Liver (tissue), 9 donors: ENCODE results near the gene TBC1D4. TPM values are rescaled to one million over a fixed set of nuclear protein-coding genes. Genes with fewer than 3 reads are reported as not detected.
"Not testable (repeated sequence)": the region's sequence is repeated elsewhere in the genome, so short reads cannot be mapped to it uniquely, and the experiment has no call there.

ENCODE experiments used
- DNase-seq: peaks from one replicate; pipeline ENCODE4 v3.0.0-alpha.2; 2017; ENCODE audit warnings: low spot score
- H3K27ac ChIP-seq, 2 donors: one replicate each; pipeline ENCODE4 v1.7.0; 2013; ENCODE audit warnings: inconsistent platforms in 2 of 2, low read length in 2 of 2, control low read depth in 1 of 2, low read depth in 1 of 2, mild to moderate bottlenecking in 1 of 2
- H3K27me3 ChIP-seq, 4 donors: one replicate each; pipeline versions ENCODE4 v1.6.1 to v1.7.0; 2013; ENCODE audit warnings: low read length in 3 of 4, inconsistent platforms in 1 of 4, mild to moderate bottlenecking in 1 of 4, moderate library complexity in 1 of 4; ENCODE audit not compliant: control insufficient read depth in 4 of 4, insufficient read depth in 4 of 4
- H3K36me3 ChIP-seq, 4 donors: one replicate each; pipeline versions ENCODE4 v1.6.1 to v1.7.0; 2013; ENCODE audit warnings: low read length in 3 of 4, mild to moderate bottlenecking in 3 of 4, low read depth in 1 of 4, moderate library complexity in 1 of 4; ENCODE audit not compliant: control insufficient read depth in 4 of 4, insufficient read depth in 3 of 4
- H3K4me1 ChIP-seq, 4 donors: one replicate each; pipeline versions ENCODE4 v1.6.1 to v1.7.0; 2013; ENCODE audit warnings: low read length in 3 of 4, mild to moderate bottlenecking in 3 of 4, moderate library complexity in 1 of 4; ENCODE audit not compliant: control insufficient read depth in 4 of 4, insufficient read depth in 4 of 4
- H3K4me3 ChIP-seq, 3 donors: one replicate each; pipeline versions ENCODE4 v1.6.1 to v1.7.0; 2013; ENCODE audit warnings: low read length in 3 of 3, control low read depth in 1 of 3, low read depth in 1 of 3, mild to moderate bottlenecking in 1 of 3
- H3K9ac ChIP-seq, 2 donors: one replicate each; pipeline ENCODE4 v1.7.0; 2013; ENCODE audit warnings: low read length in 2 of 2, mild to moderate bottlenecking in 2 of 2, moderate library complexity in 2 of 2, control low read depth in 1 of 2, low read depth in 1 of 2
- H3K9me3 ChIP-seq, 4 donors: one replicate each; pipeline versions ENCODE4 v1.6.1 to v1.7.0; 2013; ENCODE audit warnings: low read length in 3 of 4; ENCODE audit not compliant: control insufficient read depth in 4 of 4
- ATF3 ChIP-seq: IDR thresholded peaks from 2 replicates; pipeline ENCODE4 v1.6.1; 2016; ENCODE audit warnings: antibody characterized with exemption
- CTCF ChIP-seq: fragments of 150-350 bp; IDR thresholded peaks from 2 replicates; pipeline ENCODE4 v1.5.1; 2017; ENCODE audit warnings: improper control_type of control experiment, low read depth, low read length; ENCODE audit not compliant: missing input control
- EGR1 ChIP-seq, 2 donors: IDR thresholded peaks; 2 replicates each; pipeline ENCODE4 v1.6.1; 2016 to 2018; ENCODE audit warnings: antibody characterized with exemption in 2 of 2, low read depth in 2 of 2
- FOXA1 ChIP-seq: IDR thresholded peaks from 2 replicates; pipeline ENCODE4 v1.6.1; 2016; ENCODE audit warnings: antibody characterized with exemption
- GABPA ChIP-seq, 2 donors: IDR thresholded peaks in 1 of 2; conservative IDR thresholded peaks in 1 of 2; 2 replicates each; pipeline ENCODE4 v1.6.1; 2016; ENCODE audit warnings: antibody characterized with exemption in 2 of 2, mild to moderate bottlenecking in 1 of 2, moderate library complexity in 1 of 2
- HNF4A ChIP-seq, 2 donors: conservative IDR thresholded peaks; 2 replicates each; pipeline ENCODE4 v1.6.1; 2016; ENCODE audit warnings: antibody characterized with exemption in 2 of 2, mild to moderate bottlenecking in 2 of 2
- HNF4G ChIP-seq: IDR thresholded peaks from 2 replicates; pipeline ENCODE4 v1.6.1; 2016; ENCODE audit warnings: antibody characterized with exemption
- JUND ChIP-seq, 2 donors: IDR thresholded peaks; 2 replicates each; pipeline ENCODE4 v1.6.1; 2016; ENCODE audit warnings: antibody characterized with exemption in 2 of 2
- MAX ChIP-seq: IDR thresholded peaks from 2 replicates; pipeline ENCODE4 v1.6.1; 2016; ENCODE audit warnings: antibody characterized with exemption
- RAD21 ChIP-seq, 2 donors: IDR thresholded peaks; 2 replicates each; pipeline ENCODE4 v1.6.1; 2016; ENCODE audit warnings: antibody characterized with exemption in 2 of 2, mild to moderate bottlenecking in 2 of 2
- REST ChIP-seq: IDR thresholded peaks from 2 replicates; pipeline ENCODE4 v1.6.1; 2016; ENCODE audit warnings: antibody characterized with exemption, mild to moderate bottlenecking
- RXRA ChIP-seq, 2 donors: IDR thresholded peaks; 2 replicates each; pipeline ENCODE4 v1.6.1; 2017 to 2018; ENCODE audit warnings: antibody characterized with exemption in 2 of 2, mild to moderate bottlenecking in 1 of 2
- TAF1 ChIP-seq: conservative IDR thresholded peaks from 2 replicates; pipeline ENCODE4 v1.6.1; 2016; ENCODE audit warnings: antibody characterized with exemption, mild to moderate bottlenecking
- YY1 ChIP-seq: IDR thresholded peaks from 2 replicates; pipeline ENCODE4 v1.6.1; 2016; ENCODE audit warnings: antibody characterized with exemption, mild to moderate bottlenecking
- WGBS: extraction: QIAGEN DNeasy Blood & Tissue Kit; methylation state at CpG from one replicate; pipeline ENCODE4 v1.1.7; 2013; 5-methylcytosine and 5-hydroxymethylcytosine counted together
- polyA plus RNA-seq, 2 donors: library from polyadenylated mRNA; stranded (reverse) in 1 of 2; unstranded in 1 of 2; fragments of 200-250 nt in 1 of 2; fragments of >200 nt in 1 of 2; fragmentation: Nextera tagmentation in 1 of 2; extraction: Ambion mirVana in 1 of 2; gene quantifications; one replicate each; pipeline versions ENCODE4 v1.2.1 to v1.2.3, GENCODE V29; 2013 to 2015
- total RNA-seq, 2 donors: library from RNA; depleted of rRNA; stranded (reverse); fragments of >200 nt; gene quantifications; one replicate each; pipeline ENCODE4 v1.2.3, GENCODE V29; 2014
- donor health status: healthy.
- donor health status: healthy.
- donor health status: healthy.
- donor health status: healthy.
- donor health status: healthy.

Gene TBC1D4
- total and polyA plus RNA-seq, 4 donors, result 2.3 to 11.1 (median 6.5) TPM

GRCh38 chr13:75250526-75251178 lies 231.3 kb downstream of the TBC1D4 start:
- H3K4me1 ChIP-seq, result no peaks in the 10 kb centered on the region
- no peak overlapping the region for H3K9ac ChIP-seq
- no peak for TF ChIP-seq MAX
- TF ChIP-seq HNF4A (conservative IDR thresholded peaks at IDR 0.05), result no peak
- no peak for TF ChIP-seq JUND (IDR thresholded peaks at IDR 0.05)
- TF ChIP-seq ATF3, result no peak
- no peak for TF ChIP-seq EGR1 (IDR thresholded peaks at IDR 0.05; ENCODE audit: low read depth in 2 of 2)
- no peak for TF ChIP-seq GABPA (IDR thresholded peaks at IDR 0.05 in 1 of 2, conservative IDR thresholded peaks at IDR 0.05 in 1 of 2)
- no peak for TF ChIP-seq RAD21 (IDR thresholded peaks at IDR 0.05)
- no peak for TF ChIP-seq CTCF
- no peak for TF ChIP-seq RXRA (IDR thresholded peaks at IDR 0.05)
- no peak for TF ChIP-seq YY1
- no peak for TF ChIP-seq REST
- TF ChIP-seq TAF1, result no peak
- TF ChIP-seq FOXA1, result no peak
- TF ChIP-seq HNF4G, result no peak
- H3K27me3 ChIP-seq, result no peaks in the 10 kb centered on the region
- H3K4me3 ChIP-seq, result no peak overlapping the region
- H3K9me3 ChIP-seq, result no peaks in the 10 kb centered on the region
- no peak for DNase-seq
- H3K36me3 ChIP-seq, result no peaks in the 10 kb centered on the region
- no peak overlapping the region for H3K27ac ChIP-seq
- WGBS, result 84% methylated on average over 7 of the region's 7 CpGs

GRCh38 chr13:75245578-75245977 lies 236.4 kb downstream of the TBC1D4 start:
- H3K36me3 ChIP-seq, H3K9ac ChIP-seq, H3K27ac ChIP-seq, H3K4me3 ChIP-seq, DNase-seq, H3K27me3 ChIP-seq, H3K9me3 ChIP-seq, H3K4me1 ChIP-seq: not testable (repeated sequence)
- 91% methylated on average over 5 of the region's 5 CpGs for WGBS

GRCh38 chr13:75240240-75240639 lies 241.7 kb downstream of the TBC1D4 start:
- H3K4me1 ChIP-seq, H3K27me3 ChIP-seq, H3K27ac ChIP-seq, H3K9ac ChIP-seq, H3K4me3 ChIP-seq, H3K36me3 ChIP-seq, H3K9me3 ChIP-seq, DNase-seq: not testable (repeated sequence)
- WGBS, result 85% methylated on average over 22 of the region's 22 CpGs
